Hepatocyte (in vitro differentiated cells): ENCODE results near the gene PDLIM5. TPM values are rescaled to one million over a fixed set of nuclear protein-coding genes. Genes with fewer than 3 reads are reported as not detected.

Experiments
- DNase-seq: peaks from one replicate; pipeline ENCODE4 v3.0.0-alpha.2; 2016; ENCODE audit warnings: low spot score
- H2AFZ ChIP-seq: fragments of 200-600 bp; sonication (generic); 2 replicates; pipeline ENCODE4 v1.6.0; 2016; ENCODE audit warnings: antibody characterized with exemption, mild to moderate bottlenecking
- H3K27ac ChIP-seq: fragments of 200-600 bp; sonication (generic); 2 replicates; pipeline ENCODE4 v1.5.1; 2016; ENCODE audit warnings: mild to moderate bottlenecking
- H3K27me3 ChIP-seq: fragments of 200-600 bp; sonication (generic); 2 replicates; pipeline ENCODE4 v1.6.1; 2016
- H3K36me3 ChIP-seq: fragments of 200-600 bp; sonication (generic); replicated peaks from 2 replicates; pipeline ENCODE4 v1.5.1; 2016; ENCODE audit warnings: low read depth; ENCODE audit not compliant: insufficient read depth
- H3K4me1 ChIP-seq: fragments of 200-600 bp; sonication (generic); 2 replicates; pipeline ENCODE4 v1.5.1; 2016; ENCODE audit warnings: mild to moderate bottlenecking, moderate library complexity; ENCODE audit not compliant: insufficient read depth
- H3K4me2 ChIP-seq: fragments of 200-600 bp; sonication (generic); 2 replicates; pipeline ENCODE4 v1.6.0; 2016
- H3K4me3 ChIP-seq: fragments of 200-600 bp; sonication (generic); 2 replicates; pipeline ENCODE4 v1.5.1; 2016; ENCODE audit warnings: mild to moderate bottlenecking
- H3K79me2 ChIP-seq: fragments of 200-600 bp; sonication (generic); 2 replicates; pipeline ENCODE4 v1.6.0; 2017; ENCODE audit warnings: mild to moderate bottlenecking
- H3K9me2 ChIP-seq: fragments of 200-600 bp; sonication (generic); replicated peaks from 2 replicates; pipeline ENCODE4 v1.6.0; 2017; ENCODE audit warnings: mild to moderate bottlenecking; ENCODE audit not compliant: insufficient read depth
- H3K9me3 ChIP-seq: fragments of 200-600 bp; sonication (generic); 2 replicates; pipeline ENCODE4 v1.5.1; 2016; ENCODE audit warnings: low read depth, mild to moderate bottlenecking
- H4K20me1 ChIP-seq: fragments of 200-600 bp; sonication (generic); 2 replicates; pipeline ENCODE4 v1.6.0; 2016; ENCODE audit warnings: mild to moderate bottlenecking; ENCODE audit not compliant: insufficient read depth, poor library complexity, severe bottlenecking
- CTCF ChIP-seq: fragments of 200-600 bp; sonication (generic); IDR thresholded peaks from 2 replicates; pipeline ENCODE4 v1.5.1; 2016; ENCODE audit warnings: antibody characterized with exemption, mild to moderate bottlenecking; ENCODE audit not compliant: poor library complexity
- EZH2 ChIP-seq: fragments of 200-600 bp; sonication (generic); IDR thresholded peaks from 2 replicates; pipeline ENCODE4 v1.6.1; 2016; ENCODE audit warnings: antibody characterized with exemption, mild to moderate bottlenecking, borderline replicate concordance
- EZH2phosphoT487 ChIP-seq: fragments of 200-600 bp; sonication (generic); IDR thresholded peaks from one replicate; pipeline ENCODE4 v1.6.1; 2018; ENCODE audit warnings: antibody characterized with exemption, mild to moderate bottlenecking, low read depth, moderate library complexity; ENCODE audit not compliant: unreplicated experiment, severe bottlenecking
- WGBS: methylation state at CpG from one replicate; pipeline ENCODE4 v1.1.6; 2016; ENCODE audit warnings: low lambda C conversion rate; ENCODE audit errors: missing lambda C conversion rate; 5-methylcytosine and 5-hydroxymethylcytosine counted together
- polyA plus RNA-seq: library from polyadenylated mRNA; unstranded; fragments of >200 nt; fragmentation: Nextera tagmentation; extraction: Ambion mirVana; gene quantifications from 2 replicates; pipeline ENCODE4 v1.2.1, GENCODE V29; 2016
- total RNA-seq: library from RNA; depleted of rRNA; stranded (reverse); fragments of >200 nt; gene quantifications from 2 replicates; pipeline ENCODE4 v1.2.3, GENCODE V29; 2014

Gene PDLIM5
- total and polyA plus RNA-seq, 2 experiments from 2014 or later = 97.1 to 121 TPM

DNA sequence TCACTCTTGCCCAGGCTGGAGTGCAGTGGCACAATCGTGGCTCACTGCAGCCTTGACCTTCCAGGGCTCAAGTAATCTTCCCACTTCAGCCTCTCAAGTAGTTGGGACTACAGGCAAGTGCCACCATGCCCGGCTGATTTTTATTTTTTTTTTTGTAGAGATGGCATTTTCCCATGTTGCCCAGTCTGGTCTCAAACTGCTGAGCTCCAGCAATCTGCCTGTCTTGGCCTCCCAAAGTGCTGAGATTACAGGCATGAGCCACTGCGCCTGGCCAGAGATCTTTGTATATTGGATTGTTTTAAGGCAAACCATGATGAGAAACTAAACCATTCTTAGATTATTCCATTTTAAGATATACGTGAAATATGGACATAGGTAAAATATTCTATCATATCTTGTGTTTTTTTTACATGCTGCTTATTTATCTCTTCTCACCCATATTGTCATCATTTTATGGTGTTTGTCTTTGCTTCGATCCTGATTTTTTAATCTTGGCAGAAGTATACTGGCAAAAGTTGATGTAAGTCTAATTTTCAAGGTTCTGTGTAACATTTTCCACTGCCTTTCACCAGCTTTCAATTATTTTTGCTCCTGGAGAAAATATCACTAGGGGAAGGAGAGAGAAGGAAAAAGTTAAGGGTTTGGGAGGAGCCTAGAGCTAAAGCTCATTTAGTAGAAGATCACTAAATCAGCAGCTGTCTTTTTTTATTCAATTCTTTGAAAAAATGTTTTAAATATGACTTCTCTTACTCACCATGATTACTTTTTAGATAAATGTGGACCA is 27.8 kb downstream of the PDLIM5 start:
- 88% methylated on average over 5 of the region's 5 CpGs for WGBS
- TF ChIP-seq EZH2 = no peak
- no peak for TF ChIP-seq EZH2phosphoT487
- no peak for TF ChIP-seq CTCF
- Histone ChIP-seq H2AFZ (no peak overlapping the region), H4K20me1 (no peaks in the 10 kb centered on the region), H3K9me2 (no peaks in the 10 kb centered on the region), H3K9me3 (no peaks in the 10 kb centered on the region), H3K4me2 (no peak overlapping the region), H3K79me2 (peaks cover 96% of the 10 kb centered on the region), H3K27ac (no peak overlapping the region), H3K4me1 (peaks cover 18% of the 10 kb centered on the region), H3K36me3 (no peaks in the 10 kb centered on the region), H3K4me3 (no peak overlapping the region), H3K27me3 (no peaks in the 10 kb centered on the region)
- no peak for DNase-seq

GRCh38 chr4:94480362-94480951 is 28.7 kb downstream of the PDLIM5 start:
- Histone ChIP-seq H3K4me3 (no peak overlapping the region), H3K4me2 (no peak overlapping the region), H3K27me3 (no peaks in the 10 kb centered on the region), H3K9me3 (no peaks in the 10 kb centered on the region), H3K4me1 (peaks cover 13% of the 10 kb centered on the region), H4K20me1 (no peaks in the 10 kb centered on the region), H2AFZ (no peak overlapping the region), H3K36me3 (no peaks in the 10 kb centered on the region), H3K9me2 (no peaks in the 10 kb centered on the region), H3K27ac (no peak overlapping the region), H3K79me2 (peaks cover 95% of the 10 kb centered on the region)
- no peak for DNase-seq
- WGBS = 75% methylated on average over 2 of the region's 2 CpGs
- TF ChIP-seq CTCF (no peak), EZH2phosphoT487 (no peak), EZH2 (no peak)

DNA sequence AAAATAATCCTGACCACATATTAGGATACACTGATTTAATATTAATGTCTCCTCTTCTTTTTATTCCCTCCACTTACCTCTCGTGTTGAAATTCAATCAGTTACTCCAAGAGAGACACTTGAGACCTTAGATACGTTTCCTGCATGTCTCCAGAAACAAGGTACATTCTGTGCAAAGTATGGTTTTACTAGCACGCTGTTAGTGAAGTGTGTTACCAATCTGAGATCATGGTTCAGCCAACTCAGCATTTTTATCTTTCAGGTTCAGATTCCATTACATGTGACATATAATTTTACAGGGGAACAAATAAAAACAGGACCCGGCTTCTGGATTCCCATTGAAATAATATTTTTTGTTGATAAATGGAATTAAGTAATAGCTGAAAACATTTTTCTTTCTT is 32.2 kb downstream of the PDLIM5 start:
- Histone ChIP-seq H2AFZ (no peak overlapping the region), H3K4me3 (no peak overlapping the region), H3K79me2 (peaks cover 83% of the 10 kb centered on the region), H3K9me3 (no peaks in the 10 kb centered on the region), H3K27ac (no peak overlapping the region), H3K9me2 (no peaks in the 10 kb centered on the region), H3K4me2 (no peak overlapping the region), H4K20me1 (no peaks in the 10 kb centered on the region), H3K27me3 (no peaks in the 10 kb centered on the region), H3K4me1 (no peaks in the 10 kb centered on the region), H3K36me3 (no peaks in the 10 kb centered on the region)
- 73% methylated on average over 4 of the region's 4 CpGs for WGBS
- DNase-seq = no peak
- TF ChIP-seq EZH2phosphoT487 = no peak
- no peak for TF ChIP-seq EZH2
- TF ChIP-seq CTCF = no peak
